ENCODE results near the gene HSD11B1.

DNA sequence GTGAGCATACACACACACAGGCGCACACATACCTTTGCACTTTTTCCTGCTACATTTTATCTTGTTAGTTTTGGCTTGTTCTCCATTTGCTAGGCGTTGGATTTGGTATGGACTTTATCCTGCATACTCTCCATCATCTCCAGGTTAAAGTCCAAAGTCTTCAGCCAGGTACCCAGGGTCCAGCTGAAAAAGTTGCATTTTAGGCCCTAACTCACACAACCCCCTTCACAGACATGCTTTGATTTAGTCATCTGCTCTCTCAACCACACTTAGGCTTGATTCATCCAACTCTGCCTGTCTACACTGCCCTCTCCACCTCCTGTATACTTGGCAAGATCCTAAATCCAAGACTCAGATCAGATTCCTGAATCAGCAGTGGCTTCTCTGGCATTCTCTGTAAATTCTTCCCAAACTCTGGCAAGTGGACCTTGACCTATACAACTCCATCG, 41.7 kb upstream of the HSD11B1 start:
- TF ChIP-seq, protein P1, sequence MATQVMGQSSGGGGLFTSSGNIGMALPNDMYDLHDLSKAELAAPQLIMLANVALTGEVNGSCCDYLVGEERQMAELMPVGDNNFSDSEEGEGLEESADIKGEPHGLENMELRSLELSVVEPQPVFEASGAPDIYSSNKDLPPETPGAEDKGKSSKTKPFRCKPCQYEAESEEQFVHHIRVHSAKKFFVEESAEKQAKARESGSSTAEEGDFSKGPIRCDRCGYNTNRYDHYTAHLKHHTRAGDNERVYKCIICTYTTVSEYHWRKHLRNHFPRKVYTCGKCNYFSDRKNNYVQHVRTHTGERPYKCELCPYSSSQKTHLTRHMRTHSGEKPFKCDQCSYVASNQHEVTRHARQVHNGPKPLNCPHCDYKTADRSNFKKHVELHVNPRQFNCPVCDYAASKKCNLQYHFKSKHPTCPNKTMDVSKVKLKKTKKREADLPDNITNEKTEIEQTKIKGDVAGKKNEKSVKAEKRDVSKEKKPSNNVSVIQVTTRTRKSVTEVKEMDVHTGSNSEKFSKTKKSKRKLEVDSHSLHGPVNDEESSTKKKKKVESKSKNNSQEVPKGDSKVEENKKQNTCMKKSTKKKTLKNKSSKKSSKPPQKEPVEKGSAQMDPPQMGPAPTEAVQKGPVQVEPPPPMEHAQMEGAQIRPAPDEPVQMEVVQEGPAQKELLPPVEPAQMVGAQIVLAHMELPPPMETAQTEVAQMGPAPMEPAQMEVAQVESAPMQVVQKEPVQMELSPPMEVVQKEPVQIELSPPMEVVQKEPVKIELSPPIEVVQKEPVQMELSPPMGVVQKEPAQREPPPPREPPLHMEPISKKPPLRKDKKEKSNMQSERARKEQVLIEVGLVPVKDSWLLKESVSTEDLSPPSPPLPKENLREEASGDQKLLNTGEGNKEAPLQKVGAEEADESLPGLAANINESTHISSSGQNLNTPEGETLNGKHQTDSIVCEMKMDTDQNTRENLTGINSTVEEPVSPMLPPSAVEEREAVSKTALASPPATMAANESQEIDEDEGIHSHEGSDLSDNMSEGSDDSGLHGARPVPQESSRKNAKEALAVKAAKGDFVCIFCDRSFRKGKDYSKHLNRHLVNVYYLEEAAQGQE (IDR thresholded peaks at IDR 0.05; ENCODE audit: insufficient read depth in 1 of 2, low read depth in 2 of 2, low read length in 2 of 2) = no peak
- TF ChIP-seq TAF1 (IDR thresholded peaks at IDR 0.05; ENCODE audit: borderline replicate concordance, insufficient read depth, low read length) = no peak
